ENCODE data around the gene EIF3K.

DNA sequence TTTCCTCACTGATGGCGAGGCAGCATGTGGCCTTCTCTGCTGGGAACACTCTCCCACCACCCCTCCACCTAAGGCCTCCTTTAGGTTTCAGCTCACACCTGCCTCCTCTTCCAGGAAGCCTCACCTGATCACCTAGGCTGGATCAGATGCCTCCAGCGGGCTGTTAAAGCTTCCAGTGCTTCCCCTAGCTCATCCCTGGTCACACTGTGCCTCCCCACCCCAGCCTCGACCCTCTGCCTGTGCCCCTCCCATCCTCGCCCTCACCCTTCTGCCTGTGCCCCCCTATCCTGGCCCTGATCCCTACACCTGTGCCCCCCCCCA lies 35.0 kb upstream of the EIF3K start:
- TF ChIP-seq CTCF (IDR thresholded peaks at IDR 0.05) = no peak
- TF ChIP-seq POLR2A (IDR thresholded peaks at IDR 0.05; ENCODE audit: low read depth) = no peak

Data from esophagus muscularis mucosa (tissue), 3 donors.